HepG2 (cell line): ENCODE measurements around the gene CCDC178. TPM values are rescaled to one million over a fixed set of nuclear protein-coding genes. Genes with fewer than 3 reads are reported as not detected.

Experiments
- ATAC-seq: fragments of 200-7000 bp; cut with Tn5 transposase; 3 replicates; pipeline ENCODE4 v1.9.1; 2020; ENCODE audit warnings: mild to moderate bottlenecking, moderate library complexity
- BruUV-seq: library from RNA; stranded (reverse); fragments of 400-500 nt; replicated peaks from 2 replicates; lab custom pipeline; 2021; lab: Mats Ljungman, UMichigan
- CTCF ChIA-PET: fragments of 300-600 bp; formaldehyde crosslinking; extraction: SDS; loops from one replicate; lab custom pipeline; 2021; ENCODE audit warnings: low total read pairs, inconsistent platforms, low intra/inter-chr PET ratio; lab: Yijun Ruan, JAX
- POLR2A ChIA-PET: fragments of 350-600 bp; sonication (Branson Sonifier 250); formaldehyde crosslinking; loops from one replicate; lab custom pipeline; 2020; ENCODE audit warnings: antibody characterized with exemption, inconsistent platforms; lab: Yijun Ruan, JAX
- DNase-seq: peaks from one replicate; pipeline ENCODE4 v3.0.0-alpha.2; 2015; ENCODE audit warnings: low spot score
- FAIRE-seq: peaks from 3 replicates; lab custom pipeline; 2011; peaks lifted over from hg19 to GRCh38; lab: Jason Lieb, UNC
- H2AFZ ChIP-seq: one replicate; pipeline ENCODE4 v1.6.1; 2011; ENCODE audit warnings: low read length, inconsistent platforms
- H3K27ac ChIP-seq: fragments of 300-600 bp; 3 replicates; pipeline ENCODE4 v1.8.0; 2011; ENCODE audit warnings: mixed run types, mild to moderate bottlenecking, mixed read lengths, low read length, inconsistent platforms; ENCODE audit not compliant: insufficient read depth; ENCODE audit errors: extremely low read length
- H3K27me3 ChIP-seq, 2 experiments: fragments of 200-600 bp in 1 of 2; 2 replicates in 1 of 2; 3 replicates in 1 of 2; pipeline versions ENCODE4 v1.6.0 to v1.8.0; 2011; ENCODE audit warnings: low read length in 2 of 2, mild to moderate bottlenecking in 2 of 2, moderate library complexity in 2 of 2, inconsistent platforms in 1 of 2; ENCODE audit not compliant: insufficient read depth in 2 of 2, control insufficient read depth in 1 of 2
- H3K36me3 ChIP-seq, 2 experiments: fragments of 200-600 bp in 1 of 2; replicated peaks in 1 of 2; 2 replicates in 1 of 2; 3 replicates in 1 of 2; pipeline versions ENCODE4 v1.5.1 to v1.8.0; 2011; ENCODE audit warnings: low read length in 2 of 2, inconsistent platforms in 1 of 2; ENCODE audit not compliant: insufficient read depth in 2 of 2, control insufficient read depth in 1 of 2
- H3K4me1 ChIP-seq: 2 replicates; pipeline ENCODE4 v1.5.1; 2012; ENCODE audit warnings: low read length, inconsistent platforms; ENCODE audit not compliant: insufficient read depth
- H3K4me2 ChIP-seq: 2 replicates; pipeline ENCODE4 v1.6.0; 2011; ENCODE audit warnings: low read depth, low read length, inconsistent platforms
- H3K4me3 ChIP-seq, 3 experiments: fragments of 200-600 bp in 1 of 3; sonication (generic), shearing (Covaris generic) in 1 of 3; replicated peaks in 1 of 3; 2 replicates each; pipeline ENCODE4 v1.5.1; 2011 to 2016; ENCODE audit warnings: low read length in 3 of 3, inconsistent platforms in 2 of 3, low read depth in 2 of 3, mild to moderate bottlenecking in 2 of 3, control low read depth in 1 of 3, mixed read lengths in 1 of 3; ENCODE audit not compliant: insufficient read depth in 1 of 3
- H3K79me2 ChIP-seq: one replicate; pipeline ENCODE4 v1.6.1; 2011; ENCODE audit warnings: low read length, inconsistent platforms; ENCODE audit not compliant: insufficient read depth
- H3K9ac ChIP-seq: 2 replicates; pipeline ENCODE4 v1.6.0; 2011; ENCODE audit warnings: mild to moderate bottlenecking, low read depth, low read length, inconsistent platforms; ENCODE audit not compliant: insufficient read depth
- H3K9me3 ChIP-seq: 2 replicates; pipeline ENCODE4 v1.5.1; 2012; ENCODE audit warnings: mild to moderate bottlenecking, low read length
- H4K20me1 ChIP-seq: 2 replicates; pipeline ENCODE4 v1.6.0; 2011; ENCODE audit warnings: inconsistent platforms, mild to moderate bottlenecking, low read length, moderate library complexity; ENCODE audit not compliant: insufficient read depth
- ATF6 ChIP-seq: sonication (generic); formaldehyde crosslinking; conservative IDR thresholded peaks from 2 replicates; pipeline ENCODE4 v1.4.0; 2020; ENCODE audit warnings: missing genetic modification reagents
- FOXK2 ChIP-seq: fragments of 450-650 bp; IDR thresholded peaks from 2 replicates; pipeline ENCODE4 v1.6.1; 2016
- IRF9 ChIP-seq: sonication (generic); formaldehyde crosslinking; IDR thresholded peaks from 2 replicates; pipeline ENCODE4 v1.8.0; 2022; ENCODE audit warnings: missing genetic modification reagents, mild to moderate bottlenecking, borderline replicate concordance
- LCORL ChIP-seq, 2 experiments: fragments of 450-650 bp in 1 of 2; sonication (generic) in 1 of 2; formaldehyde crosslinking in 1 of 2; IDR thresholded peaks; 2 replicates each; pipeline versions ENCODE4 v1.5.0 to v1.6.1; 2017 to 2020; ENCODE audit warnings: antibody characterized with exemption in 1 of 2, missing genetic modification reagents in 1 of 2
- MAFF ChIP-seq: IDR thresholded peaks from 2 replicates; pipeline ENCODE4 v1.6.1; 2011; ENCODE audit warnings: low read depth, low read length, improper control_type of control experiment
- MAFK ChIP-seq, 2 experiments: IDR thresholded peaks in 1 of 2; conservative IDR thresholded peaks in 1 of 2; 2 replicates each; pipeline ENCODE4 v1.6.1; 2011; ENCODE audit warnings: improper control_type of control experiment in 2 of 2, low read length in 2 of 2
- SOX13 ChIP-seq, 3 experiments: fragments of 450-650 bp in 1 of 3; sonication (generic) in 1 of 3; formaldehyde crosslinking in 1 of 3; IDR thresholded peaks in 2 of 3; conservative IDR thresholded peaks in 1 of 3; 2 replicates each; pipeline versions ENCODE4 v1.5.0 to v1.6.1; 2016 to 2020; ENCODE audit warnings: antibody characterized with exemption in 1 of 3, mild to moderate bottlenecking in 1 of 3, missing compliant biosample characterization in 1 of 3, missing genetic modification reagents in 1 of 3, moderate library complexity in 1 of 3
- SOX6 ChIP-seq, 2 experiments: fragments of 450-650 bp in 1 of 2; sonication (generic) in 1 of 2; formaldehyde crosslinking in 1 of 2; IDR thresholded peaks; 2 replicates each; pipeline versions ENCODE4 v1.4.0 to v1.6.1; 2017 to 2020; ENCODE audit warnings: antibody characterized with exemption in 1 of 2, mild to moderate bottlenecking in 1 of 2, missing genetic modification reagents in 1 of 2
- ZNF12 ChIP-seq: sonication (generic); formaldehyde crosslinking; IDR thresholded peaks from 2 replicates; pipeline ENCODE4 v1.5.0; 2020; ENCODE audit warnings: missing genetic modification reagents
- ZNF160 ChIP-seq: sonication (generic); formaldehyde crosslinking; IDR thresholded peaks from 2 replicates; pipeline ENCODE4 v1.8.0; 2022; ENCODE audit warnings: mild to moderate bottlenecking, inconsistent platforms, missing genetic modification reagents
- ZNF264 ChIP-seq: sonication (generic); formaldehyde crosslinking; IDR thresholded peaks from 2 replicates; pipeline ENCODE4 v1.4.0; 2020; ENCODE audit warnings: missing genetic modification reagents
- ZNF430 ChIP-seq: sonication (generic); formaldehyde crosslinking; IDR thresholded peaks from 2 replicates; pipeline ENCODE4 v1.9.0; 2021; ENCODE audit warnings: mild to moderate bottlenecking, missing genetic modification reagents
- ZNF549 ChIP-seq: sonication (generic); formaldehyde crosslinking; IDR thresholded peaks from 2 replicates; pipeline ENCODE4 v1.5.0; 2020; ENCODE audit warnings: missing genetic modification reagents
- whole genome bisulfite sequencing: methylation state at CpG from one replicate; pipeline ENCODE4 v1.1.6; 2017; ENCODE audit warnings: low lambda C conversion rate; 5-methylcytosine and 5-hydroxymethylcytosine counted together
- in situ Hi-C: cut with HindIII; loops from 2 replicates; pipeline ENCODE4 v1.10.0; 2017; ENCODE audit warnings: low pct_unique_long_range_greater_than_20kb; ENCODE audit not compliant: extremely low pct_ligation_motif_present
- intact Hi-C: fragments of 100-400 bp; cut with micrococcal nuclease; formaldehyde crosslinking; loops from one replicate; pipeline ENCODE4 v1.10.0; 2022; ENCODE audit not compliant: unreplicated experiment
- polyA plus RNA-seq, 8 experiments: library from polyadenylated mRNA; depleted of rRNA in 3 of 8; stranded (reverse) in 7 of 8; unstranded in 1 of 8; fragments of >200 nt; fragmentation: Illumina TruSeq in 4 of 8; extraction: Trizol in 4 of 8; gene quantifications; 2 replicates each; pipeline versions ENCODE4 v1.2.1 to v1.2.3, GENCODE V29; 2011 to 2016; ENCODE audit warnings: low read depth in 4 of 8, missing spikeins in 1 of 8, mixed read lengths in 1 of 8; ENCODE audit not compliant: insufficient read depth in 1 of 8
- total RNA-seq, 5 experiments: library from RNA; depleted of rRNA; stranded (reverse); fragments of >200 nt; fragmentation: Illumina TruSeq; extraction: Trizol; gene quantifications; 2 replicates each; pipeline ENCODE4 v1.2.3, GENCODE V29; 2016; ENCODE audit warnings: low read depth in 1 of 5
- TF ChIP-seq, protein P1 (sequence below): sonication (generic); formaldehyde crosslinking; IDR thresholded peaks from 2 replicates; pipeline ENCODE4 v1.9.0; 2022; ENCODE audit warnings: missing genetic modification reagents, mild to moderate bottlenecking, borderline replicate concordance

The CCDC178 gene
- total and polyA plus RNA-seq, 2 of the 13 experiments (the other 11 are each of a cell fraction or from before 2014, with no cell fraction given): not detected

DNA sequence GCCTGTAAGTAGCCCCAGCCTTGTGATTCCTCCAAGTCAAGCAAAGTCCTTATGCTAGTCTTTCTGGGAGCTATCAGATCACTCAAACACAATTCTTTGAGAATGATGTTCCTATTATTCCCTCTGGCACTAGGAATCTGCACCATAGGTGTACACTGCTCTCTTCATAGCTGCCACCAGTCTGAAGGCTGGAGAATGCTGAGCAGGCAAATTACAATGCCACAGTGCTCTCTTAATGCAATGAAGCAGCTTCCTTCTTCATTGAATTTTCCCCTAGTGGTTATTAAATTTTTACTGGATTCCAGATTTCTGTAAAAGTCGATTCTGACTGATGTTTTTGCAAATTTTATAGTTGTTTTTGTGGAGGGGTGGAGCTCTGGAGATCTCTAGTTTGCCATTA is 84.8 kb downstream of the CCDC178 start:
- H4K20me1 ChIP-seq: no peaks in the 10 kb centered on the region
- ChIA-PET CTCF (no interaction called here), POLR2A (no interaction called here)
- no peak for DNase-seq
- in situ Hi-C loops (no loop called here), intact Hi-C loops (no loop called here)
- no TSS peak for BruUV-seq
- H2AFZ ChIP-seq: no peak overlapping the region
- WGBS: 0% methylated on average over 1 of the region's 1 CpG
- H3K27ac ChIP-seq: no peak overlapping the region
- no peaks in the 10 kb centered on the region for H3K4me1 ChIP-seq
- no peaks in the 10 kb centered on the region for H3K9me3 ChIP-seq
- TF ChIP-seq MAFK (conservative IDR thresholded peaks at IDR 0.05 in 1 of 2, IDR thresholded peaks at IDR 0.05 in 1 of 2; ENCODE audit: low read length in 2 of 2) (peak; percentile 82 to 88), MAFF (peak; percentile 76), ZNF160 (no peak)
- TF ChIP-seq, all 625 proteins: peak for 2
- Histone ChIP-seq H3K9ac (no peak overlapping the region), H3K4me3 (no peak overlapping the region), H3K27me3 (no peaks in the 10 kb centered on the region), H3K4me2 (no peak overlapping the region), H3K36me3 (no peaks in the 10 kb centered on the region), H3K79me2 (no peaks in the 10 kb centered on the region)
- FAIRE-seq: no peak
- ATAC-seq: no peak

DNA sequence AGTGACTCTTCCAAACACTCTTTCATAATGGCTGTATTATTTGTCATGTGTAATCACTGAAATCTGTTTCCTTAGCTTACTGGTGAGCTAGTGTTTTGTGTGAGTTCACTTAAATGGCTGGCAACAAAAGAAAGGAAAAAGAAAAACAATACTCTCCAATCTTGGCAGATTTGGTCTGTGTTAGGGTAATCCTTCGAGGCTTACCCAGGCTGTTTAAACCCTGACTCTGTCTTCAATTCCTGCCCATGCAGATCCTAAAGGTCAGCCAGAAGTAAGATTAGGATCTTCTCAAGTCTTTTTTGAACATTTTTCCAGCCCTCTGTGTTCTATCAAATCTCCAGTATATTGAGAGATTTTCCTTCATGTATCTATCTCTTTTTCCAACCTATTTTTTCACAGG is 85.3 kb downstream of the CCDC178 start:
- DNase-seq (no peak), FAIRE-seq (no peak), ATAC-seq (no peak)
- Histone ChIP-seq H2AFZ (no peak overlapping the region), H3K9ac (no peak overlapping the region), H3K9me3 (no peaks in the 10 kb centered on the region), H3K36me3 (no peaks in the 10 kb centered on the region), H3K79me2 (no peaks in the 10 kb centered on the region), H3K4me3 (no peak overlapping the region), H3K4me2 (no peak overlapping the region), H4K20me1 (no peaks in the 10 kb centered on the region), H3K27me3 (no peaks in the 10 kb centered on the region), H3K4me1 (no peaks in the 10 kb centered on the region), H3K27ac (no peak overlapping the region)
- 0% methylated on average over 1 of the region's 1 CpG for WGBS
- intact Hi-C loops: no loop called here
- no TSS peak for BruUV-seq
- ChIA-PET CTCF (no interaction called here), POLR2A (no interaction called here)
- in situ Hi-C loops: no loop called here
- TF ChIP-seq ZNF549 (CRISPR knock-in tag) (no peak), ZNF430 (no peak), FOXK2 (no peak), SOX6 (IDR thresholded peaks at IDR 0.05) (no peak), SOX6 (CRISPR knock-in tag; IDR thresholded peaks at IDR 0.05) (no peak), SOX13 (IDR thresholded peaks at IDR 0.05) (no peak), SOX13 (CRISPR knock-in tag; conservative IDR thresholded peaks at IDR 0.05 in 1 of 2, IDR thresholded peaks at IDR 0.05 in 1 of 2) (no peak), ATF6 (CRISPR knock-in tag) (no peak), ZNF12 (no peak), ZNF264 (no peak), LCORL (IDR thresholded peaks at IDR 0.05) (no peak), LCORL (CRISPR knock-in tag; IDR thresholded peaks at IDR 0.05) (no peak), IRF9 (no peak)
- TF ChIP-seq, protein P1, sequence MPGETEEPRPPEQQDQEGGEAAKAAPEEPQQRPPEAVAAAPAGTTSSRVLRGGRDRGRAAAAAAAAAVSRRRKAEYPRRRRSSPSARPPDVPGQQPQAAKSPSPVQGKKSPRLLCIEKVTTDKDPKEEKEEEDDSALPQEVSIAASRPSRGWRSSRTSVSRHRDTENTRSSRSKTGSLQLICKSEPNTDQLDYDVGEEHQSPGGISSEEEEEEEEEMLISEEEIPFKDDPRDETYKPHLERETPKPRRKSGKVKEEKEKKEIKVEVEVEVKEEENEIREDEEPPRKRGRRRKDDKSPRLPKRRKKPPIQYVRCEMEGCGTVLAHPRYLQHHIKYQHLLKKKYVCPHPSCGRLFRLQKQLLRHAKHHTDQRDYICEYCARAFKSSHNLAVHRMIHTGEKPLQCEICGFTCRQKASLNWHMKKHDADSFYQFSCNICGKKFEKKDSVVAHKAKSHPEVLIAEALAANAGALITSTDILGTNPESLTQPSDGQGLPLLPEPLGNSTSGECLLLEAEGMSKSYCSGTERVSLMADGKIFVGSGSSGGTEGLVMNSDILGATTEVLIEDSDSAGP (CRISPR knock-in tag): no peak
